Hindlimb muscle (tissue), 1 donor: ENCODE results near the gene KIAA1549. TPM values are rescaled to one million over a fixed set of nuclear protein-coding genes. Genes with fewer than 3 reads are reported as not detected.
"Not testable (repeated sequence)": the region's sequence is repeated elsewhere in the genome, so short reads cannot be mapped to it uniquely, and the experiment has no call there.

Experiments
- DNase-seq: peaks from one replicate; pipeline ENCODE4 v3.0.0-alpha.2; 2013
- polyA plus RNA-seq: library from polyadenylated mRNA; unstranded; fragments of 120-200 nt; gene quantifications from one replicate; pipeline ENCODE4 v1.2.1, GENCODE V29; 2013; ENCODE audit not compliant: insufficient read length

Gene KIAA1549
- polyA plus RNA-seq, 1 donor = 14.1 TPM

- no peak for DNase-seq
These were observed 39.6 kb downstream of the KIAA1549 start for GRCh38 chr7:138941545-138941944.

- DNase-seq = not testable (repeated sequence)
These were observed 40.6 kb downstream of the KIAA1549 start for GRCh38 chr7:138940602-138941001.

GRCh38 chr7:138937484-138937883 is 43.7 kb downstream of the KIAA1549 start:
- no peak for DNase-seq

GRCh38 chr7:138935465-138936011 is 45.7 kb downstream of the KIAA1549 start:
- DNase-seq = peak; percentile 58

- no peak for DNase-seq
These were observed 46.3 kb downstream of the KIAA1549 start for GRCh38 chr7:138934861-138935260.

- no peak for DNase-seq
These were observed 46.8 kb downstream of the KIAA1549 start for GRCh38 chr7:138934367-138934766.

- no peak for DNase-seq
These were observed 48.3 kb downstream of the KIAA1549 start for GRCh38 chr7:138932870-138933269.

- DNase-seq = no peak
These were observed 48.8 kb downstream of the KIAA1549 start for GRCh38 chr7:138932427-138932826.

GRCh38 chr7:138929969-138930368 is 51.2 kb downstream of the KIAA1549 start:
- no peak for DNase-seq

- no peak for DNase-seq
These were observed 55.0 kb downstream of the KIAA1549 start for GRCh38 chr7:138926241-138926612.

- DNase-seq = no peak
These were observed 56.5 kb downstream of the KIAA1549 start for GRCh38 chr7:138924501-138925225.

GRCh38 chr7:138921277-138921676 is 59.9 kb downstream of the KIAA1549 start:
- DNase-seq = no peak

- DNase-seq = no peak
These were observed 61.3 kb downstream of the KIAA1549 start for GRCh38 chr7:138919911-138920310.

GRCh38 chr7:138919216-138919615 is 62.0 kb downstream of the KIAA1549 start:
- no peak for DNase-seq

GRCh38 chr7:138918756-138919155 is 62.4 kb downstream of the KIAA1549 start:
- DNase-seq = no peak

GRCh38 chr7:138918176-138918575 is 63.0 kb downstream of the KIAA1549 start:
- DNase-seq = no peak

GRCh38 chr7:138917771-138918170 is 63.4 kb downstream of the KIAA1549 start:
- DNase-seq = no peak

- no peak for DNase-seq
These were observed 64.5 kb downstream of the KIAA1549 start for GRCh38 chr7:138916731-138917130.

GRCh38 chr7:138916275-138916674 is 64.9 kb downstream of the KIAA1549 start:
- no peak for DNase-seq

- no peak for DNase-seq
These were observed 67.4 kb downstream of the KIAA1549 start for GRCh38 chr7:138913783-138914182.

GRCh38 chr7:138911007-138911406 is 70.2 kb downstream of the KIAA1549 start:
- no peak for DNase-seq

GRCh38 chr7:138907850-138908249 is 73.3 kb downstream of the KIAA1549 start:
- DNase-seq = no peak

- no peak for DNase-seq
These were observed 73.9 kb downstream of the KIAA1549 start for GRCh38 chr7:138907201-138907847.

GRCh38 chr7:138903859-138904435 is 77.2 kb downstream of the KIAA1549 start:
- no peak for DNase-seq
